ENCODE data around the gene NUP214.
"Not testable (repeated sequence)": the region's sequence is repeated elsewhere in the genome, so short reads cannot be mapped to it uniquely, and the experiment has no call there.

The NUP214 gene

DNA sequence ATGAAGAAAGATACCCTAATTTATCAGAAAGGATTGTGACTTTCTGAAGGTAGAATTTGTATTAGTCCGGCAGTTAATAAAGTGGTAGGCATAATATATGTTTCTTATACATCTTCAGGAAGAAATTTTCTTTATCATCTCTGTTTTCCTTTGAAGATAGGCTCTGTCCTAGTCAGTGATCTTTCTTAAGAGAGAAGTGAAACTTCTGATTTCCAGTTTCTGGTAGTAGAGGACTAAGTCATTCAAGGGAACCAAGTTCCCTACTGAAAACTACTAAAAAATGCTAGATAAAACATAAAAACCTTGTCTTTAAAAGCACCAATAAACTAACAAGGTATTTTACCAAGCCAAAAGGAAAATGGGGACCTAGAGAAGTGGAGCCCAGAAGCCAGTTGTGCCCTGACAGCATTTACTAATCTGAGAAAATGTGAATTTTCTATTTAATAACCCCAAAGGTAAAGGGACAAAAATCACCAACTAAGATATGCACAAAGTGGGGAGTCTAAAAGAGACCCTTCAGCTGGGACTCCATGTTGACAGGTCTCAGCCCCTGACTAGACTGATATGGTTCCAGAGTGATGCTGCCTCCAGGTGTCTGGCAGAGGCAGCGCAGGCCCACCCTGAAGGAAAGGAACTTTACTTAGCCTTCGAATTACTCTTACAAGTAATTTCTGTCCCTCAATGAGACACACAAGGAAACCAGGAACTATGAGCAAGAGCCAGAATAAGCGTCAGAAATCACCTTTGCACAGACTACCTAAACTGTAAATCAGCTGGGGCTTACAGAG is 78.2 kb downstream of the NUP214 start:
- DNase-seq: peak; percentile 9

DNA sequence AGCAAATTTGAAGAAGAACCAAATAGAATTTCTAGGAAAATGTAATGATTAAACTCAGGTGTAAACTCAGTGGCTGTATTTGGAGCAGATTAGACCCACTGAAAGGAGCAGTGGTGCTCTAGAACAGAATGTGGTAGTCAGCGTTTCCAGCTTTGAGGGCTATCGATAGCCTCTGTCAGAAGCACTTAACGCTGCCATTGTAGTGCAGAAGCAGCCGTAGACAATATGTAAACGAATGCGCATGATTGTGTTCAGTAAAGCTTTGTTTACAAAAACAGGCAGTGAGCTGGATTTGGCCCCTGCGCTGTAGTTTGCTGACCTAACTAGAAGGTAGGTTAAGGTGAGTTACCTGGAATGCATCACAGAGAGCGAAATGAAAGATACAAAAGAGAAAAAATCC is 78.9 kb downstream of the NUP214 start:
- DNase-seq: no peak

DNA sequence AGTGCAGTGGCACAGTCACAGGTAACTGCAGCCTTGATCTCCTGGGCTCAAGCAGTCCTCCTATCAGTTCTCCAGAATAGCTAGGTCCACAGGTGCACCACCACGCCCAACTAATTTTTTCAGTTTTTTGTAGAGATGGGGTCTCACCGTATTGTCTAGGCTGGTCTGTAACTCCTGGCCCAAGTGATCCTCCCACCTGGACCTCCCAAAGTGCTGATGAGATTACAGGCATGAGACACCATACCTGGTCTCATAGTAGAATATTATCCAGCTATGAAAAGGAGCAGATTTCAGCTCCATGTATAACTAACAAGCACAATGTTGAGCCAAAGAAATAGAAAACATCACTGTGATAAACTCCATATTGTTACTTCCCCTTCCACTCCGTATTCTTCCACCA is 81.1 kb downstream of the NUP214 start:
- no peak for DNase-seq

DNA sequence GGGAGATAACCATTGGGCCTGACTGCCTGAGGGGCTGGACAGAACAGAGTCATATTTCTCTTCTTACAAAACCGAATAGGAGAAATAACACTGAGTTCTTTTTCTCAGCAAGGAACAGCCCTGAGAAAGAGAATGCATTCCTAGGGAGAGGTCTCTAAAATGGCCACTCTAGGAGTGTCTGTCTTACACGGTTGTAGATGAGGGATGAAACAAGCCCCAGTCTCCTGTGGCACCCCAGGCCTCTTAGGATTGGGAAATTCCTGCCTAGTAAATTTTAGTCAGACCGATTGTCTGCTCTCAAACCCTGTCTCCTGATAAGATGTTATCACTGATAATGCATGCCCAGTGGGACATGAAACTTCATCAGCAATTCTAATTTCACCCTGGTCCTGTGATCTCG is 86.5 kb downstream of the NUP214 start:
- not testable (repeated sequence) for DNase-seq

DNA sequence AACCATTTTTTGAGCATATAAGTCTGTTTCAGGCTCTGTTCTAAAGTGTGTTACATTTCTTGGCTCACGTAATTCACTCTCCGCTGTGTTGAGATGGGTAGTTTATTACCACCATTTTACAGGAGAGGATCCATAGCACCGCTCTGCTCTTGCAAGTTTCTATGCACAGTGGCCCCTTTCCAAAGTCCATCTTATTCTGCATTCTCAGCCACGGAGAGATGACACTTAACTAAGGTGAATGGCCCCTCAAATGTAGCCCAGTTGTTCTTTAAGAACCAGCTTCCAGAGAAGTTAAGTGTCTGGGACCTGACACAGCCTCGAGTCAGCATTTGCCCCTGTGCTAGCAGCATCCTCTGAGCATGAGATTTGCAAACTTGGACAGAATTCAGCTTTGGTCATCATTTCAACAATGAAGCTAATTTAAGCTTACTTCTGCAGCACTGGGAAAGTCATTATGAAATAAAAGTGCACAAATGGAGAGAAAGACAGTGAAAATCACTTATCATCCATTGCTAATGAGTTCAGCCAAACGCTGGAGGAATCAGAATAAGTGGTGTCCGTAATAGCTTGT is 89.0 kb downstream of the NUP214 start:
- no peak for DNase-seq

DNA sequence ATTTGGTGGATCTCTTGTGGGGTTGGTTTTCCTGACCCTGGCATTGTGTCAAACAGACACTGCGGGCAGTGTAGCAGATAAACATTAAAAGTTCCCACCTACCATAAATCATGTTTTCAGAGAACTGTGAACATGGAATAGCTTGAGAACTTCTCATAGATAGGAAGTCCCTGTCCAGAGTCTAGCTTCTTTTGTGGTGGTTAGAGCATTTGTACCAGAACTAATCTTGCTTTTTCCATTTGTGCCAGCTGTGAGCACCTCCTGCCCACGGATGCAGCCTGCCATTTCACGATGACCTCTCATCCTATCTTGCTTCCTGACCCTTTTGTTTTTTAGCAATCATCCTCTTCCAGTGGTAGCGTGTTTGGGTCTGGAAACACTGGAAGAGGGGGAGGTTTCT is 89.5 kb downstream of the NUP214 start:
- DNase-seq: no peak

DNA sequence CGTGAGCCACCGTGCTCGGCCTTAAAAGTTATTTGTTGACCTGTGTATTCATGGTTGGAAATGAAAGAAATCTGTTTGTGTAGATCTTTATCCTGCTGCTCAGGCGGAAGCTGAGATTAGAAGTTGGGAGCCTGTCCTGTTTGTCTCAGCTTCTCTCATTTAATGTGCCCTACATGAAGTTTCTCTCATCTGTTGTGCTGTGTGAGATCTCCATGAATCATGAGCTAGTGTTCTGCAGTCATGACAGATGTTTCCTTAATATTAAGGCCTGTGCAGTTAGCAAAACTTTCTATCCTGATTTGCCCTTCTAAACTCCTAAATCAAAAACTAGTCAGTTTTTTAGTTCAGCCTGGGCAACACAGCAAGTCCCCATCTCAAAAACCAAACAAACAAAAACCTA is 91.4 kb downstream of the NUP214 start:
- DNase-seq: no peak

DNA sequence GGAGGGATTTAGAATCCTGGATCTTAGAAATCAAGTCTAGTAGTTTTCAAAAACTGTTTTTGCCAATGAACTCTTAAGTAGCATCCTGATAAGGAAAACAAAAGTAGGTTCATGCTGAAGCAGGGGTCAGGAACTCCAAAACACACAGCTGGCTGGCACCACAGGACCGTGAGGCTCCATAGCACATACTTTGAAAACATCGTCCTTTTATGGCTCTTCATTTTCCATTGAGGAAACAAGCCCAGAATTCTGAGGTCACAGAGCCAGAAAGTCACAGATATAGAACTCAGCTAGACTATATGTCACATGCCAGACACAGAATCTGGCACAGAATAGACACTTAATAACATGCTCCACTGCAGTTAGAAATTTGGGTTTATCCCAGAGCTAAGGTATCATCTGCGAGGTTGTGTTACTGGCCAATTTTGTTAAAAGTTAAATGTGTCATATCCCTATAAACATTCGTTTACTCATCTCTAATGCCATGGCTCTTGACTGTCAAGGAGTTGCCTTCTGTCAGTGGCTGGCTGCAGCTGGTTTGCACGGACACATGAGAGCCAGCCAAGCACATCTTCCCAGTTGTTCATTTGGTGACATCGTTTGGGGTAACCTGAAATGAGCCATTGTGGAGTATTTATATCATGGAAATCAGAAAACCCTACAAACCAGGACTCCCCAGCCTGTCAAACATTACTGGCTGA is 92.1 kb downstream of the NUP214 start:
- DNase-seq: no peak

DNA sequence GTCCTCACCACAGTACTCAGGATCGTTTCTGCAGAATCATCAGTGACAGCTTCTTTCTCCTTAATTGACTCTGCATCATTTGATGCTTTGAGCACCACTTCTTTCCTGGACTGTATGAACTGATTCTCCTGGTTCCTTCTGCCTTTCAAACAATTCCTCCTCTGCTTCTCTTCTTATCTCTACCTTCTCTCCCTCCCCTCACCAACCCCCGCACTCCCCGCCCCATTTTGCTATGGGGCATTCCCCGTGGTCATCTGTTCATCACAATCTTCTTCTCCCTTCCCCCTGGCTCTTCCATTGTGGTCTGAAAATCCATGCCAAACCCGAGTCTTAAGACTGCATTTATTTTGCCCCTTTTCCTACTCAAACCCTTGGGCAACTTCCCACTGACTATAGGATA is 93.0 kb downstream of the NUP214 start:
- no peak for DNase-seq

DNA sequence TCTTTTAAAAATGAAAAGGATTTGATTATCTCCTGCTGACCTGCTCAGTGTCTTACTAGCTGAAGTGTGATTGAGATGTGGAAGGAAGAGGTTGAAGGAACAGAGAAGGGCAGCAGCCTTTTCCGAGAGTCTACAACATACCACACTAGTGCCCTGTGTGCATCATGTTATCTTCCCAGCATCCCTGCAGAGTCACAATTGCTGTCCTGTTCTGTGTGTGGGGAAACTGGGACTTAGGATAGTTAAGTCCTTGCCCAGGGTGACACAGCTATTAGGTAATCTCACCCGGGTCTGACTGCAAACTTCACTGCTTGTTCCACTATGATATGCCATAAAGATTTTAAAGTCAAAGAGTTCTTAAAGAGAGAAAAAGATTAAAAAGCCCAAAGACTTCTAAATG is 95.1 kb downstream of the NUP214 start:
- no peak for DNase-seq

DNA sequence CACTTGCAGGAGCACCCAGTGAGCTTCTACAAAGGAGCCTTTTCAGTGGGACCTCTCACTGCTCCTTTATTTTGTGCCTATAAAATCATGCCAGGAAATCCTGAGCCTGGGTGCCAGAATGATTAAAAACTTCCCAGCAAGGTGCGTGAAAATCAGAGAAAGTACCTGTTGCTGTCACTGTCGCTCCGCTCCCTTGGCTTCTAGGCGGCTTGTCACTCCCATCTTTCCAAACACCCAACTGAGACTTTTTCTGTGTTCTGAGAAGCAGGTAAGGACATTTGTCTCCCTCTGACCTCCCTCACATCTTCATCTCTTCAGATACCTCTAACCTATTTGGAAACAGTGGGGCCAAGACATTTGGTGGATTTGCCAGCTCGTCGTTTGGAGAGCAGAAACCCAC is 97.1 kb downstream of the NUP214 start:
- no peak for DNase-seq

DNA sequence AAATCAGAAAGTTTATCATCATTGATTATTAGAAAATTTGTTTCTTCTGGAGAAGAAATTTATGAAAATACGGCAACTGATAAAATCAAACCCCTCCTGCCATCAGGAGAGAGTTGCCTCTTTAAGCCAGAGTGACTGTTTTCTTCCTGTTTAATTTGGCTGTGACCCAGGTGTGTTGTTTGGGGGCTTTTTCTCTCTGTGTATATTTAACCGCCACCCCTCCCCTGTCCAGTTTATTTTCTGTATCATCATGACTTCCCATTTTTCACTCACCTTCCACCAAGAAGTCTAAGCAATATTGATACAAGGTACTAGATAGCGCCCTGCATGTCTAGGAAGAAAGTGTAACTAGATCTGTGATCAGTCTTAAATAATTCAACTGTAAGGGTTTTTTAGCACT is 100.8 kb downstream of the NUP214 start:
- no peak for DNase-seq

DNA sequence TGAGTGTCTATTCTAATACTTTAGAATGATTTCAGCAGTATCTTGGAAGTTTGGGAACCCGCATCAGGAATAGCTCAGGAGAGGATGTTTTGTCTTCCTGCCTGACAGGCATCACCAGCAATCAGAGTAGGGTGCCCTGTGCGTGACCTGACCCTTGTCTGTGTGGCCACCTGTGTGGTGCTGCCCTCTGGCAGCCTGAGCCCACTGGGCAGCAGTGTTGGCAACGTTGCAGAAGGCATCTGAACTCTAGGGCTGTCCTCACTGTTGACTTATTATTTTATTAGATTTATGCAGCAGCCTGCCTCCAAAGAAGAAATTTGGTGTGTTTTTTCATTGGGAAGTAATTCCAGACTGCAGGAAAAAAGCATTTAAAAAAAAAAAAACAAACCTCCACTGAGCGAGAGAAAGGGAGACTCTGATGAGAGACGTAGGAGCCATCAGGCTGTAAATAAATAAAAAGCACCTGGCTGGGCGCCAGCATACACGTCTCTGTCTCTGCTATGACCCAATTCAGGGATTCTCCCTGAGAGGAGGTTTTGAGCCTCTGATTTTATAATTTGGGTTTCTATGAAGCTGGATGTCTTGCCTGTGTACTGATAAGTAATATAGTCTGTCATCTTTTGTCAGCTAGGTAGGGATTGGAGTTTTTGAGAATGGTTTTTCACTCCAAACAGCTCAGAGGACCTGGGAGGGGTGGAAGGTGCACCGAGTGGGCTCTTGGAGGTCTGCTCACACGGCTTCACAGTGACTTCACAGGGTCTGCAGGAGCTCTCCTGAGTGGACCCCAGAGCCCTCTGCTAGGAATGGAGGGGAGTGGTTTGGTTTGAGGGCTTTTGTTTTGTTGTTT is 101.9 kb downstream of the NUP214 start:
- DNase-seq: no peak

DNA sequence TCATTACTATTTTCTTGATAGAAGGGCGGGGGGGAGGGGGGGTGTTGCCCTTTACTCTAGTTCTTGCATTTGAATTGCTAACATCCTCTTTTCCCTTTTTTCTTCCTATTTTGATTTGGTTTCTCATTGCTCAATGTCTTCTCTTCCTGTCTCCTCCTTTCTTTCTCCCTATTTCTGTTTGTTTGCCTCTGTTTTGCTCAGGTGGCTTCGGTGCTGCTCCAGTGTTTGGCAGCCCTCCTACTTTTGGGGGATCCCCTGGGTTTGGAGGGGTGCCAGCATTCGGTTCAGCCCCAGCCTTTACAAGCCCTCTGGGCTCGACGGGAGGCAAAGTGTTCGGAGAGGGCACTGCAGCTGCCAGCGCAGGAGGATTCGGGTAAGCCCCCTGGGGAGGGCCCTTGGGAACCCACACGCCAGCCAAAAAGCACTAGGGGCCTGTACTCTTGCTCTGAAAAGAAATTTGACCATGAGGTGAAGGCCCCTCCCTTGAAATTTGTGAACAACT is 102.6 kb downstream of the NUP214 start:
- no peak for DNase-seq

DNA sequence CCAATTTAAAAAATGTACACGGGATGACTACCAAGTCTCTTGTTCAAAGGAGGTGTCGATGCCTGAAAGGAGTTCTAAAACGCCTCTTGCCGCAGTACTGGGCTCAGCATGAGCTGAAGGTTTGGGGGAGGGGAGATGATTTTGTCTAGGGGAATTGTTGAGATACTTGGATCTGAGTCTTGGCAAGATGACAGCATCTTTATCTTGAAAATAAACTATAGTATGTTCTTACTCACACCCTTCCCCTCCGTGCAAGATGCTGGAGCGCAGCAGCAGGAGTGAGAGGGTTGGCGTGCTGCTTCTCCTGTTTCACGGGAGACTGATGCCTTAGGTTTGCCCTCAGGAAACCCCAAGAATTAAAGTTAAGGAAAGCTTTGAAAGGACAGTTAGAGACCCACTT is 103.6 kb downstream of the NUP214 start:
- no peak for DNase-seq

DNA sequence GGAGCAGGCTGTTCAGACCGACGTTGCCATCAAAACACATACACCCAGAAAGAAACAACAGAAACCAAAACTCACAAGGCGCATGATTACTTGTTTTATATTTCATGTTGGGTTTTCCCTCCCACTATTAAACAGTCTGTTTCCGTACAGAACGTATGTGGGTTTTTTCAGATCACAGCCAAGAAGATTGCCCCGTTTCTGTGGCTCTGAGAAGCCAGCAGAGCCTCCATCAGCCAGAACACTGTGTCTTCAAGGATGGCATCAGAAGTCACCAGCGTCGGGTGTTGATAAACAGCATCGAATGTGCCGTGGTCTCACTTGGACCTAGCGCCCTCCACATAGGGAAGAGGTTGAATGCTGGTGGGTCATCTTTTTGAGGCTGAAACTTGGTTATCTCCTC is 108.2 kb downstream of the NUP214 start:
- no peak for DNase-seq

DNA sequence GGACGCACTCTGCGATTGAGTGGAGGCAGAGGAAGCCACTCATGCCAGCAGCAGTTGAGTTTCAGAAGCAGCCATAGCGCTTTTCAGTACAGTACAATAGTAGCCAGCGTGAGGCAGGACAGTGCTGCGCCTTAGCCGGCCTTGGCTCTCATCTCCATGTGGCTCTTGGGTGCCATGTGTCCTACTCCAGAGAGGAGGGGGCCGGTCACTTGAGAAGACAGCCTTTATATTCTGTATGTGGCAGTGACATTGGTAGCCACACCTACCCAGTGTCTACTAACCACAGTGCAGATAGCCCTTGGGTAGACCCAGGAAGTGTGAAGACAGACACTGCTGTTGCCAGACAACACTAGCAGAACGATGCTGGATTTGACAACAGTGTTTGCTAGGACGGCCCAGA is 108.6 kb downstream of the NUP214 start:
- peak; percentile 27 for DNase-seq

DNA sequence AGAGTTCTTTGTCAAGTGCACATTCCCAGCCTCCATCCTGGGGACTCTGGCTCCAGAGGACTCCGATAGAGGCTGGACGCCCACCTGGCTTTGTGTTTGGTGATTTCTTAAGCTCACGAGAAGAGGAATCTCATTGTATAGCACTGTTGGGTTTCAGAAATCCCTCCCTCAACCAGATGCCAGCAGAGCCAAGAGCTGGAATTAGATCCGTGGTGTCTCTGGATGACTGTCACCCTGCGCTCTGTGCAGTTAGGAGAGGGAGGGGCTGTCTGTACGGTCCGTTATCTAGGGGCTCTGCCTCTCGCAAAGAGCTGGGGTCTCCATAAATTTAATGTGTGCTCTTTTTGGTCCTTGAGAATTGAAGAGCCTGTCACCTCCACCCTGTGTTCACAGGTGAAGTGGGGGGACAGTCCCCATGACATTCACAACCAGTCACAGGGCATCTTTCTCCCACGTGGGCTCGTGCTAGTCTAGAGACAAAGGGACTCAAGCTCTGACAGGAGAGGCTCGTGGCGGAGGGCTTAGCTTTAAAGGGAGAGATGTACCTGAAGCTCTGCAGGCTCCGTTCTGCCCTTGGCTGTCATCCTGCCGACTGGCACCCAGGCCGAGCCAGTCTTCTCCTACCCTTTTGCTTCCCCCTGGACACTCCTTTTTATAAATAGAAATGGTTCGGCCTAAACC is 109.6 kb downstream of the NUP214 start:
- DNase-seq: no peak

DNA sequence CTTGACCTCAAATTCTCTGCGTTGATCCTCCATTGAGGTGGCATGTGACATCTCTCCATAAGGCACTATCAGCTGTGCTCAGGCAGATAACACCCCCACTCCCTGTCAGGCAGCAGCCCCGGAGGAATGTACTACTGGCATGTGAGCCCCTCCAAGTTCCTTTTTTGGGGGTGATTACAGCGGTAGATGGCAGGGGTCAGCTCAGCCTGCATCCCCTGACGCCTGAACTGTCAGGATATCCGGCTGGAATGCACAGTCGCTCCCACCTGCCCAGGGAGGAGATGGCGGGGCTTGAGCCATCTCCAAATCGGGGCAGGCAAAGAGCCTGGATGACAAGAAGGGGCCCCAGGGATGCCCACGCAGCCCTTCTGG is 110.1 kb downstream of the NUP214 start:
- DNase-seq: no peak

DNA sequence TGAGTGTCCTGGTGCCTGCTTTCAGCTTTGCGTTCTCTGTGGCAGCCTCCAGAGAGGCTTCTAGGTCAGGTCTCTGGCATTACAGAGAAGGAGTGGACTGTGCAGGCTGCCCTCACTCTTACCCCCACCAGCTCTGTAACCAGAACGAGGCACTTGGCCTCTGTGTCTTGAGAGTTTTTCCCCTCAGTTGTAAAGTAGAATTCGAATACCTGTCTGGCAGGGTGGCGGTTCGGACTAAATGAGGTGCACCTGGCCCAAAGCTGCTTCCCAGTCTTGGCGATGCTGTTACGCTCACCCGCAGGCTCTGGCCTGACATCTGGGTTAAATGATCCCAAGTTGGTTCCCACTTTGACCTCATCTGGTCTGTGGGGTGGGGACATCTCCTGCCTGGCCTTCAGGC is 110.8 kb downstream of the NUP214 start:
- DNase-seq: no peak

DNA sequence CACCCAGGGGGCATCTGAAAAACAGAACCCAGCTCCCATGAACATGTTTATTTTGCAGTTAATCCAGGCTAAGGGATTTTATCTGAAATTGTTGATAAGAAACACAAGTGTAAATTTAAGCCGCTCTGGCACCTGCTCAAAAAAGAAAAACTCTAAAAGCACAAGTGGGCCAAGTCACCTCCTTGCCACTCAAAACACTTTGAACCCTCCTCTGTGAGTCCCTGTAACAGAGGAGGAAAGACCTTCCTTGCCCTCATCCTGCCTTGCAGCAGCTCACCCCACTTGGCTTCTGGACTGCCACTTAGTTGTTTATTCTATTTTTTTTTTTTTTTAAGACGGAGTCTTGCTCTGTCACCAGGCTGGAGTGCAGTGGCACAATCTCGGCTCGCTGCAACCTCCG is 111.4 kb downstream of the NUP214 start:
- DNase-seq: no peak

DNA sequence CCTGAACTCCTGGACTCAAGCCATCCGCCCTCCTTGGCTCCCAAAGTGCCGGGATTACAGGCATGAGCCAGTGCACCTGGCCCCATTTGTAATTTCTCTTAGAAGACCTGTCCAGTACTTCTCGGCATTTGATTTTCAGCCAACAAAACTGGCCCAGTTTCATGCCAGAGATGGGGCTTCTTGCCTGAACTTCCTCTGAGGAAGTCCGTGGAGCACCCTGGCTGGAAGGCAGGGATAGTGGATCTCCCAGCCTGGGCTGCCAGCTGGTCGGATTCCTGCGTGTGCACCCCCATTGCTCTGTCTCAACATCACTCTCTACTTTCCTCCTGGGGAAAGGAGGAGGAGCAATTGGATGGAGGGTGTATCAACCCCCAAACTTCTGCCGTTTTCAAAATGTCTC is 111.9 kb downstream of the NUP214 start:
- DNase-seq: no peak

DNA sequence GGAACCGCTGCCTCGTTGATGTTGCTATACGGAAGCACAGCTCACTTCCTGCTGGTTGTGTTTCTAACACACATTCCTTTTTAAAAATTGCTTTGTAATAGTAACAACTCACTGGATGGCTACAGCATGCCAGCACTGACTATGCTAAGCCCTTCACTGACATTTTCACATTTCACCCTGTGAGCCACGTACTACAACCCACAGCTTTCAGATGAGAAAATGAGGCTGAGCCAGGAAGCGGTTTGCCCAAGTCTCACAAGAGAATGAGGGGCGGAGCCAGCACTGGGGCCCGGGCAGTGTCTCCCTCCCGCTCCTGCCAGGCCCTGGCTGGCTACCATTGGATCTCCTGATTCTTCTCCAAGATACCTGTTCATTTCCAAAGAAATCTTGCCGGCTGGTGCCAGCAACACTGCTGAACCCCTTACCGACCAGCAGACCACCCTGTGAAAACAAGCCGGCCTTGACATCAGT is 112.6 kb downstream of the NUP214 start:
- DNase-seq: peak; percentile 93

Measured in CD4-positive, alpha-beta T cell treated with Interleukin-6 for 4 hours (primary cell).